GM19455 (cell line): ENCODE results near the gene BLOC1S6.

Experiments used
- ATAC-seq: cut with Tn5 transposase; IDR thresholded peaks from one replicate; pipeline ENCODE4 v1.9.1; 2021; ENCODE audit not compliant: unreplicated experiment

The BLOC1S6 gene, protein sequence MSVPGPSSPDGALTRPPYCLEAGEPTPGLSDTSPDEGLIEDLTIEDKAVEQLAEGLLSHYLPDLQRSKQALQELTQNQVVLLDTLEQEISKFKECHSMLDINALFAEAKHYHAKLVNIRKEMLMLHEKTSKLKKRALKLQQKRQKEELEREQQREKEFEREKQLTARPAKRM

DNA sequence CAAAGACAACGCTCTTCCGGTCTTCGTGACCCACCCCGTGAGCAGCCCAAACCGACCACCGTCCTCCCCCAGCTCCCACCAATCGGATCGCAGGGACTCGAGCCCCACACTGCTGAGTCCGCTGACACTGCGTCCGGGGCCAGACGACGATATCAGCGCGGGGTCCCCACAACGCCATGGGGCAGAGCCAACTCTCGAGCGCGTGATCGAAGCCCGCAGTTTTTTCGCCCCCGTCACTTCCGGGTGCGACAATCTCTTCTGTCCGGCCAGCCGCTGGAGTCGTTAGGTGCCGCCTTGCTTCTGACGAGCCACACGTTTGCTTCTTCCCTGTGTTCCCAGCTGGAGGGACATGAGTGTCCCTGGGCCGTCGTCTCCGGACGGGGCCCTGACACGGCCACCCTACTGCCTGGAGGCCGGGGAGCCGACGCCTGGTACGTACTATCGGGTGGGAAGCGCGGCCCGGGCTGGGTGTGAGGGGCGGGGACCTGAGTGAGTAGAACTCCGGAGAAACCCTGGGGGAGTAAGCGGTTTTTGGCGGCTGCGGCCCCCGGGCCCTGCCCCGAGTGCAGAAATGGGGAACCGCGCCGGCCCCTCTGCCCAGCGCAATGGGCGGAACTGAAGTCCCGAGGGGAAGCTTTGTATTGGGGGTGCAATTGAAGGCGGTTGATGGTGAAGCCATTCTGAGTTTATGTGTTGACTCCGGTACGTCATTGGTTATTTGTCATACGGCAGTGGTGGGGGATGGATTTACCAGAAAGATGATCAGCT is at the start of gene BLOC1S6:
Gene BLOC1S6, plus strand, starts transcription at position 285 of the 768 bp plus-strand sequence. Its CDS starts 65 bp downstream, at position 350.
- peak; percentile 81 for ATAC-seq

DNA sequence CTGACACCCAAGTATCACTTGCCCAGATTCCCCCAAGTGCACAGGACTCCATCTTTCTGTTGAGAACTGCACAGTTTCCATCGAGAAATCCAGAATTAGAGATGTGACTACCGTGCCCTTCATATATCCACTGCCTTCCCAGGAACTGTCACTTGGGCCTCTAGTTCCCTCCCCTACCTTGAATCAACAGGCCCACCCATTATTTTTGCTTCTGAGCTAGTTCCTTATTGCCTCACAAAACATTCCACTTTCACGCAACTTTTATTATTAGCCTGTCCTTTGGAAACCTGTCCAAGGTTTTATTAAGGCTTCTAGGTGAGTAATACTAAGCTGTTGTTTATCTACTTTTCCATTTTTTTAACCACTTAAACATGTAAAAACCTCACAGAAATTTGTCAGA is 47.5 kb upstream of the BLOC1S6 start:
- ATAC-seq = no peak

DNA sequence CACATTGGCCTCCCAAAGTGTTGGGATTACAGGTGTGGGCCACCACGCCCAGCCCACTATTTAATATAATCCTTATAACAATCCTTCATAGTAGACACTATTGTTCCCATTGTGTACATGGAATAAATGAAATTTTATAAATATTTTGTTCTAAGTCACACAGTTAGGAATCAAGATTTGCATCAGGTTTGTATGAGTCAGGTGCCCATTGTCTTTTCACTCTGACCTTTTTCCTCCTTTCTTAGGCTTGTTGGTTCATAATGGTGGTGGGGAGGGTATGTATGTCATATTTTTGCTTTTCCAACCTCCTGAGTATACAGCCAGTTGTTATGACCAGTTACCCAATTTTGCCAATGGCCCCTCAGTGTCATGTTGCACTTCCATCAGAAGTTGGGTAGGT is 46.6 kb upstream of the BLOC1S6 start:
- no peak for ATAC-seq

DNA sequence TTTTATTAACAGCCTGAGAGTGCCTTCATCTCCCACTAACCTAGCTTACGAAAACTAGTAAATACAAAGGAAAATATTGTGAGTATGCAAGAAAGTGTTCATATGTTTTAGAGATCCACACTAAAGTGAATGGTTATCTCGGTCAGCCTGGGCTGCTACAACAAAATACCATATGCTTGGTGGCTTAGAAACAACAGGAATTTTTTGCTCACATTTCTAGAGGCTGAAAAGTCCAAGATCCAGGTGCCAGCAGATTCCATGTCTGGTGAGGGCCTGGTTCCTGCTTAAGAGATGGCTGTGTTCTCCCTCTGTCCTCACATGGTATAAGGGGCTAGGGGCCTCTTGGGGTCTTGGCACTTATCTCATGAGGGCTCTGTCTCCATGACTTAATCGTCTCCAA is 44.1 kb upstream of the BLOC1S6 start:
- ATAC-seq = no peak

DNA sequence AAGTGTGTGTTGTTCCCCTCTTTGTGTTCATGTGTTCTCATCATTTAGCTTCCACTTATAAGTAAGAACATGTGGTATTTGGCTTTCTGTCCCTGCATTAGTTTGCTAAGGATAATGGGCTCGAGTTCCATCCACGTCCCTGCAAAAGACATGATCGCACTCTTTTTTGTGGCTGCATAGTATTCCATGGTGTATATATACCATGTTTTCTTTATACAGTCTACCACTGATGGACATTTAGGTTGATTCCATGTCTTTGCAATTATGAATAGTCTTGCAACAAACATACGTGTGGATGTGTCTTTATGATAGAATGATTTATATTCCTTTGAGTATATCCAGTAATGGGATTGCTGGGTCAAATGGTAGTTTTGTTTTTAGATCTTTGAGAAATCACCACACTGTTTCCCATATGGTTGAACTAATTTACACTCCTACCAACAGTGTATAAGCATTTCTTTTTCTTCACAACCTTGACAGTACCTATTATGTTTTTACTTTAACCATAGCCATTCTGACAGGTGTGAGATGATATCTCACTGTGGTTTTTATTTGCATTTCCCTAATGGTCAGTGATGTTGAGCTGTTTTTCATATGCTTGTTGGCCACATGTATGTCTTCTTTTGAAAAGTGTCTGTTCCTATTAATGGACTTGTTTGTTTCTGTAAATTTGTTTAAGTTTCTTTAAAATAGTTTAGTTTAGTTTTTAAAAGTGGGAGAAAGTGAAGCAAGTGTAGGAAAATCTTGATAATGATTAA is 42.7 kb upstream of the BLOC1S6 start:
- ATAC-seq = no peak

DNA sequence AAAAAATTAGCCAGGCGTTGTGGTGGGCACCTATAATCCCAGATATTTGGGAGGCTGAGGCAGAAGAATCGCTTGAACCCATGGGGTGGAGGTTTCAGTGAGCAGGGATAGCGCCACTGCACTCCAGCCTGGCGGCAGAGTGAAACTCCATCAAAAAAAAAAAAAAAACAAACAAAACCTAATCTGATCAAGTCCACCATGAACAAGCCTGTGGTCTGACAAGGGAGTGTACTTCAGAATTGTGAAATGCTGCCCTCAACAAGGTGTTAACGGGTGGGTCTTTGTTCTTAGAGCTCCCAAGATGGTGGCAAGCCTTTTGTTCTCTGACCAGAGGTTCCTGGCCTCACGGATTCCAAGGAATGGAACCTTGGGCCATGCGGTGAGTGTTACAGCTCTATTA is 40.4 kb upstream of the BLOC1S6 start:
- no peak for ATAC-seq

DNA sequence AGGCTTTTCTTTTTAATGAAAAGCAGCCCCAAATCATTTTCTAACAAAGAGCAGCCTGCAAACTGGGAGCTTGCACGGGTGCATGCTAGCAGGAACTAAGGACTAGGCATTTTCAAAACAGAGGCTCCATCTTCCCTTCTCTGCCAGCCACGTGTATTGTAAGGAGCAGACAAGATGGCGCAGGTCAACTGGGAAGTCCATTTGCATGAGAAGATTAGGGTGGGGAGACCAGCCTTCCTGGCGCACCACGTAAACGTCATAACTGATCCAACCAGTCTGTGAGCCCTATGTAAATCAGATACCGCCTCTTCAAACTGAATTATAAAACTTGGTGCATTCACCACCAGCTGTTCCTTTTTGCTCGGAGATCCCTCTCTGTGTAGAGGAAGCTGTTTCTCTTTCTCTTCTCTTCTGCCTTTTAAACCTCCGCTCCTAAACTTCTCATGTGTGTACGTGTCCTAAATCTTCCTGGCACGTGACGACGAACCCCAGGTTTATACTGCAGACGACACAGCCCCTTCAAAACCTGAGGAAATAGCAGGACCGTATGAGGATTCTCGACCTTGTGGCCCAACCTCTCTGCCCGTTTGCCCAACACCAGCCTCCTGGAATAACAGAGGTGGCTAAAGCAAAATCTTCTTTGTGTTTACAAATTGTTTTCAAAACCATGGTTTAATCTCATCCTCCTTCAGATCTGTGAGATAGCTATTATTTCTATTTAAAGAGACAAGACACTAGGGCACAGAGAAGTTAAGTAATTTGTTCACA is 38.2 kb upstream of the BLOC1S6 start:
- no peak for ATAC-seq

DNA sequence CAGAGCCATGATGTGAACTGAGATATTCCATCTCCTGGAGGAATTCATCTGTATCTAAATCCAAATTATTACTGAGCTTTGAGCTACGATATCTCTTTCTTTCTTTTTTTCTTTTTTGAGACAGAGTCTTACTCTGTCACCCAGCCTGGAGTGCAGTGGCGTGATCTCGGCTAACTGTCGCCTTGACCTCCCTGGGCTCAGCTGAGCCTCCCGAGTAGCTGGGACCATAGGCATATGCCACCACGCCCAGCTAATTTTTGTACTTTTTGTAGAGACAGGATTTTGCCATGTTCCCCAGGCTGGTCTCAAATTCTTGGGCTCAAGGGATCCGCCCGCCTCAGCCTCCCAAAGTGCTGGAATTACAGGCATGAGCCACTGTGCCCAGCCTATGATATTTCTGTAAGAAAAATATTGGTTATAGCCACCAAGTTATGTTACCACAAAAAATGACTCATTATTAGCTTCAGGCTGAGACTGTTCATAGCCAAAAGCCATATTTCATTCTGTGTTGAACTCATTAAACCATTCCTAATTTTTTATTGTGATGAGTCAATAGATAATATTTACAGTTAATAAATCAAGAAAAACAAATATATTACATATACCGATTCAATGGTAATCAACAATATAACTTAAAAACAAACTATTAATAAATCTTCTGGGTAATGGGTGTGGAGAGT is 37.5 kb upstream of the BLOC1S6 start:
- ATAC-seq = no peak

DNA sequence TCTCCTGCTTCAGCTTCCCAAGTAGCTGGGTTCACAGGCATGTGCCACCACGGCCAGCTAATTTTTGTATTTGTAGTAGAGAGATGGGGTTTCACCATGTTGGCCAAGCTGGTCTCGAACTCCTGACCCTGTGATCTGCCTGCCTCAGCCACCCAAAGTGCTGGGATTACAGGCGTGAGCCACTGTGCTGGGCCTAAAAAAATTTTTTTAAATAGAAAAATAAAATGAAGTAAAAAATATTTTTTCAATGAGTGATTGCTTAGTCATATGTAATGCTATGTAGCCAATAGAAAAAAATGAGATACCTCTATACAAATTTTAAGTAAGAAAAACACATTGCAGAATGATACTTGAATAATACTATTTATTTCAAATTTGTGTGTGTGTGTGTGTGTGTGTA is 36.7 kb upstream of the BLOC1S6 start:
- ATAC-seq = no peak

DNA sequence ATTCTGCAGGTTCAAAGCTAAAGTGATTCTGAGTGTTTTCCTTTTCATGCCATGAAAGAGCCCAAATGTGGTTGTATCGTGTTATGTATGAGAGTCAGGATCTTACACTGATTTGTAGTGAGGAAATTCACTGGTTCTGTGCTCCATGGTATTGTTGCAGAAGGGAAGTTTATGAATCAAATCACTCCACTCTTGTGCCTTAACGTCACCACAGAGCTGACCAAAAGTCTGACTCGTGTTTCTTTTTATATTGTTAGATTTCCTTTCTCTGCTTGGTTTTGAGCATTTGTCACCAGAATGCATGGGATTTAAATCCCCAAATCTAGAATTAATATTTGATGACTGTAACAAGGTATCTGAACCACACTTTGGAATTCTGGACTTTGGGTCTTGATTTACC is 35.5 kb upstream of the BLOC1S6 start:
- ATAC-seq = no peak

DNA sequence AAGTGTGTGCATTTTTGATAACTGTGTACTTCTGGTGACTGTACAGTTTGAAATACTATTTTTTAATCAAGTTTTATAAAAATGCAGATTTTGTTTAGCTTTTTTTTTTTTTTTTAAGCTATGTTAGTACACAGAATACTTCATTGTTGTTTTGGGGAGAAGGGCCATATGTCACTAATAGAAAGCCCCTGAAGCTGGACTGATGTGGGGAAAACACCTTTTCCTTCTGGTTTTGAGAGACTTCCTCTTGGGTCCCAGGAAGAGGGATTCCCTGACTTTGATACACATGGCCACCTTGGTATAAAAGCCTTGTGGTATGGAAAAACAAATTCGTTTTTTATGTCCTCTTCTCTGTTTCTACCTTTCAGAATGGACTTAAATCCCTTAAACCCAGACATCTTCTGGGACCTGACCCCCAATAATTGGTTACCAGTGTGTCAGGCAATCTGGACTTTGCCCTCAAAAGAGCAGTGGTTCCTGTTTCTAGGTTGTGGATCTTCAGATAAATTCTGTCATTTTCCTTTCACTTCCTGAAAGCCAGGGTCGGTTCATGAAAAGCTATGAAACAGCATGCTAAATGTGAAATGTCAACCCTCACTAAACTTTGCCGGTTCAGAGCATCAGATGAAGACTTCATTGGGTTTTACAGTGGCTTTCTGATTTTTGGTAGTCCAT is 31.1 kb upstream of the BLOC1S6 start:
- ATAC-seq = no peak

DNA sequence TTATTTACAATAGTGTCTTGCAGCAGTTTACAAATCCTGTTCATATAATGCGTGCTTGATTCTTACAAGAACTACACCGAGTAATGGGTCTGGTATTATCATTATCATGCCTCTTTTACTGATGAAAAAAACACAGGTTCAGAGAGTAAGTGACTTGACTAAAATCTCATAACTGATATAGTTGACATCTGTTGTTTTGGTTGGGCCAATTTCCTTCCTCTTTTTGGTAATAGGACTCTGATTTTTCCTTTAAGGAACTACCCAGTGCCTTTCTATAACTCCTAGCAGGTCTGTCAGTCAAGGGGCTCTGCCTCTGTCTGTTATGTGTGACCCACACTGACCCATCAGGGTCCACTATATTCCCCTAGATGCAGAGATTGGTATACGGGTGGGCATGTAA is 14.6 kb upstream of the BLOC1S6 start:
- no peak for ATAC-seq

DNA sequence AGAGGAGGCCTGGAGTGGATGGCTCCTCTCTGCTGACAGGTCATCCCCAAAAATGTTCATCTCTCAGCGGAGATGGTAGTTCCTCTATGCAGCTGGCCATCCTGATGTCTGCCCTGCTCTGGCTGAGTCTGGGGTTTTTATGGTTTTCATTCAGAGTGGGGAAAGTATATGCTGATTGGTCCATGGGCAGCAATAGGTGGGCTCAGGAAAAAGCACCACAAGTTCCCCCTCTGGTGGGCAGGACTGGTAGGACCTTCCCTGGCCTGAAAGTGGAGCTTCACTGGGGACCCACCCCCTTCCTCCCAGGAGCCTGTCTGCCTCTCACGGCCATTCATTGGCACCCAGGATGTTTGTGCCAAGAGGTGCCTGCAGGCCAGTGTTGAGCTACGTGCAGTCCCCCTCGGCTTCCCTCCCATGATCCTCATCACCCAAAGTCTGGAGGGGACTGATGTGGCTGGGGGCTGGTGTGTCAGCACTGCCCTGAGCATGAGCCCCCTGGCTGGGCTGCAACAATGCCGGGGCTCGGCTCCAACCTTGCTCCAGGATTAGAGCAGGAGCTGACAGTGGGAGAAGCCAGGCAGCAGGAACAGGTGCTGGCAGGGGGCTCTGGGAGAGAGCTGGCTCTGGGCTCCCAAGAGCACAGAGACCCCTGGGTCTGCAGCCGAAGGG is 13.1 kb upstream of the BLOC1S6 start:
- no peak for ATAC-seq

DNA sequence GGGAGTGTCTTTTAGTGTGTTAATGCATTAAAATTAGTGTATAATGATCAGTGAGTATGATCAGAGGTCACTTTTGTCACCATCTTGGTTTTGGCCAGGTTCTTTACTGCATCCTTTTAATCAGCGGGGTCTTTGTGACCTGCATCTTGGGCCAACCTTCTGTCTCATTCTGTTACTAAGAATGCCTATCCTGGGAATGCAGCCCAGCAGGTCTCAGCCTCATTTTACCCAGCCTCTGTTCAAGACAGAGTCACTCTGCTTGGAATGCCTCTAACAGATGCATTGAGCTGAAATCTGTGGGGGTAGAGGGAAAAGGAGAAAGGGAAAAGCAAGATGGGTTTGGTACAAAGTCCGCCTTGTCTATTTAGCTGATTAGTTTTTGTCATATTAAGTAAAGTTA is 5.3 kb upstream of the BLOC1S6 start:
- no peak for ATAC-seq

DNA sequence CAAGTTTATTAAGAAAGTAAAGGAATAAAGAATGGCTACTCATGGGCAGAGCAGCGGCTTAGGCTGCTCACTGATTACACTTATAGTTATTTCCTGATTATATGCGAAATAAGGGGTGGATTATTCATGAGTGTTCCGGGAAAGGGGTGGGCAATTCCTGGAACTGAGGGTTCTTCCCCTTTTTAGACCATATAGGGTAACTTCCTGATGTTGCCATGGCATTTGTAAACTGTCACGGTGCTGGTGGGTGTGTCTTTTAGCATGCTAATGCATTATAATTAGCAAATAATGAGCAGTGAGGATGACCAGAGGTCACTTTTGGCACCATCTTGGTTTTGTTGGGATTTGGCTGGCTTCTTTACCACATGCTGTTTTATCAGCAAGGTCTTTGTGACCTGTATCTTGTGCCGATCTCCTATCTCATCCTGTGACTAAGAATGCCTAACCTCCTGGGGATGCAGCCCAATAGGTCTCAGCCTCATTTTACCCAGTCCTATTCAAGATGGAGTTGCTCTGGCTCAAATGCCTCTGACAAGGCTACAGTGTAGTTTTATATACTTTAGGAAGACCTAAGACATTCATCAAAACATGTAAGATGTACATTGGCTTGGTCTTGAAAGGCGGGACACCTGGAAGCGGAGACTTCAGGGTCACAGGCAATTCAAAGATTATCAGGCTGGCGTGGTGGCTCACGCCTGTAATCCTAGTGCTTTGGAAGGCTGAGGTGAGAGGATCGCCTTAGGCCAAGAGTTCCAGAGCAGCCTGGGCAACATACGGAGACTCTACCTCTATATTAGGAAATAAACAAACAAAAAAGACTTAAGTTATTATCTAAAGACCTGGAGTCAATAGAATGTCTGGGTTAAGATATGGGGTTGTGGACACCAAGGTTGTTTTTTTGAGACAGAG is 3.2 kb upstream of the BLOC1S6 start:
- no peak for ATAC-seq

DNA sequence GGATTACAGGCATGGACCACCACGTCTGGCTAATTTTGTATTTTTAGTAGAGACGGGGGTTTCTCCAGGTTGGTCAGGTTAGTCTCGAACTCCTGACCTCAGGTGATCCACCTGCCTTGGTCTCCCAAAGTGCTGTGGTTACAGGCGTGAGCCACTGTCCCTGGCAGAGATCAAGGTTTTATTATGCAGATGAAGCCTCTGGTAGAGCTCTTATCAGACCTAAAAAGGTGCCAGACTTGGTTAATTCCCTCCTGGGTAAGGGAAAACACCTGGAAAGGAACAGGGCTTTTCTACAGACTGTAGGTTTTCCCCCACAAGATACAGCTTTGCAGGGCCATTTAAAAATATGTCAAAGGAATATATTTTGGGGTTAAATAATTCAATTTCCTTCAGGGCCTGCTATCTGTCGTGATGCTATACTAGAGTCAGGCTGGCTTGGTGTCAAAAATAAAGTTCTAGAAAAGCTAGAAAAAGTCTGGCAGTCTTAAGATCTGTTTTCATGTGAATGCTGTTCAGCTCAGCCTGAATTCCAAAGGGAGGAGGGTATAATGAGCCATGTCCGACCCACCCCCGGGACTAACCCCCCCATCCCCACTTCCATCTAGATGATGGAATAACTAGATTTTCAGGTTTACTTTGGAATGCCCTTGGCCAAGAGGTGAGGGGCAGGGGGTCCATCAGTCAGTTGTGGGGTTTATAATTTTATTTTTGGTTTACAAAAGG is 1.9 kb upstream of the BLOC1S6 start:
- no peak for ATAC-seq

DNA sequence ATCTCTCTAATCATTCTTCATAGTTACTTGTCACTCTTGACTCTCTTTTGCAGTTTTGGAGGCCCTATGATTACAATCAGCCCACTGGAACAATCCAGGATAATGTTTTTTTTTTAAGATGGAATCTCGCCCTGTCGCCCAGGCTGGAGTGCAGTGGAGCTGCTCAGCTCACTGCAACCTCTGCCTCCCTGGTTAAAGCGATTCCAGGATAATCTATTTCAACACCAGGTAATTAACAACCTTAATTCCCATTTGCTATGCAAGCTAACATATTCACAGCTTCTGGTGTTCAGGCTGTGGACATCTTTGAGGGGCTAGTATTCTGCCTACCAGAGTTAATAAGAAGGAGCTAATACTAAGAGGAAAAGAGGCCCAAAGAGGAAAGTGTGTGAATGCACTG is 1.1 kb upstream of the BLOC1S6 start:
- no peak for ATAC-seq

DNA sequence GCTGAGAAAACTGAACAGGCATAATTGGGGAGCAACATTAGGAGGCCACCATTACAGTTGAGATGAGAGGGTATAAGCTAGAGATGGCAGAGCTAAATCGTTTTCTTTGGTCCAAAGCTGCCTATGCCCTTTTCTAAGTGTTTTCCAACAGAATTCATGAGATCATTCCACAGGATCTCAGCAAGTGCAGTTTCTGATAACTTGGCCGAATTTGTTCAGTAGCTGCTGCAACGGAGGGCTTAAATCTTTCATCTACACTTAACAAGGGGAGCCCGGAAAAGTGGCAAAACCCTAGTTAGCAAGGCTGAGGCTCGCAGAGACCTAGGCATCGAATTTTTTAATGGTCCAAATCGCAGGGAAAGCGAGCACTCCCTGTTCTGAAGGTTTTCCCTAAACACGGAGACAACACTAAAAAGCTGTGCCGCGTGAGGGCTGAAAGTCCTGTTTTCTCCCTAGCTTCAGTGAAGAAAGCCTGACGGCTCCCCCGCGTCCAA is 531 bp upstream of the BLOC1S6 start:
- ATAC-seq = peak; percentile 18
